MM.1S (cell line): Measurements from ENCODE around the gene MIPOL1.

Source experiments
- DNase-seq: peaks from one replicate; pipeline ENCODE4 v3.0.0-alpha.2; 2015
- H2AFZ ChIP-seq: fragments of 300-600 bp; sonication (generic); 2 replicates; pipeline ENCODE4 v1.6.0; 2016; ENCODE audit warnings: antibody characterized with exemption, low read length
- H3F3A ChIP-seq: fragments of 300-600 bp; sonication (generic); 2 replicates; pipeline ENCODE4 v1.6.1; 2016; ENCODE audit warnings: mild to moderate bottlenecking, antibody characterized with exemption, low read length, moderate library complexity, mixed read lengths; ENCODE audit not compliant: insufficient read depth
- H3K27ac ChIP-seq: fragments of 300-600 bp; sonication (generic); 2 replicates; pipeline ENCODE4 v1.5.1; 2016; ENCODE audit warnings: mild to moderate bottlenecking, low read length
- H3K27me3 ChIP-seq: fragments of 300-600 bp; sonication (generic); replicated peaks from 2 replicates; pipeline ENCODE4 v1.6.0; 2016; ENCODE audit warnings: low read length; ENCODE audit not compliant: insufficient read depth
- H3K36me3 ChIP-seq: fragments of 300-600 bp; sonication (generic); replicated peaks from 2 replicates; pipeline ENCODE4 v1.6.1; 2016; ENCODE audit warnings: mild to moderate bottlenecking, low read length, mixed read lengths; ENCODE audit not compliant: insufficient read depth
- H3K4me1 ChIP-seq: fragments of 300-600 bp; sonication (generic); 2 replicates; pipeline ENCODE4 v1.6.1; 2016; ENCODE audit warnings: low read length, mixed read lengths
- H3K4me2 ChIP-seq: fragments of 300-600 bp; sonication (generic); 2 replicates; pipeline ENCODE4 v1.6.0; 2016; ENCODE audit warnings: low read depth, low read length
- H3K4me3 ChIP-seq: fragments of 300-600 bp; sonication (generic); 2 replicates; pipeline ENCODE4 v1.5.1; 2016; ENCODE audit warnings: low read length, mixed read lengths
- H3K79me2 ChIP-seq: fragments of 300-600 bp; sonication (generic); 2 replicates; pipeline ENCODE4 v1.6.1; 2016; ENCODE audit warnings: mixed run types, low read length, mixed read lengths
- H3K9ac ChIP-seq: fragments of 300-600 bp; sonication (generic); 2 replicates; pipeline ENCODE4 v1.6.1; 2016; ENCODE audit warnings: low read length, mixed read lengths
- H3K9me2 ChIP-seq: fragments of 300-600 bp; sonication (generic); replicated peaks from 2 replicates; pipeline ENCODE4 v1.6.1; 2016; ENCODE audit warnings: mild to moderate bottlenecking, low read length, mixed read lengths; ENCODE audit not compliant: insufficient read depth
- H3K9me3 ChIP-seq: fragments of 300-600 bp; sonication (generic); replicated peaks from 2 replicates; pipeline ENCODE4 v1.6.1; 2016; ENCODE audit warnings: mild to moderate bottlenecking, low read length, mixed read lengths; ENCODE audit not compliant: insufficient read depth
- H4K20me1 ChIP-seq: fragments of 300-600 bp; sonication (generic); 2 replicates; pipeline ENCODE4 v1.6.1; 2016; ENCODE audit warnings: mild to moderate bottlenecking, low read length, moderate library complexity, mixed read lengths; ENCODE audit not compliant: insufficient read depth
- CTCF ChIP-seq: fragments of 300-600 bp; sonication (generic); IDR thresholded peaks from 2 replicates; pipeline ENCODE4 v1.5.1; 2016; ENCODE audit warnings: antibody characterized with exemption, low read length, mixed read lengths
- EZH2 ChIP-seq: fragments of 300-600 bp; sonication (generic); optimal IDR thresholded peaks from 2 replicates; pipeline ENCODE3; 2017; ENCODE audit warnings: low read depth, mild to moderate bottlenecking, antibody characterized with exemption, low read length, mixed read lengths
- EZH2phosphoT487 ChIP-seq: fragments of 300-600 bp; sonication (generic); IDR thresholded peaks from 2 replicates; pipeline ENCODE4 v1.6.1; 2018; ENCODE audit warnings: antibody characterized with exemption, low read length

The MIPOL1 gene

DNA sequence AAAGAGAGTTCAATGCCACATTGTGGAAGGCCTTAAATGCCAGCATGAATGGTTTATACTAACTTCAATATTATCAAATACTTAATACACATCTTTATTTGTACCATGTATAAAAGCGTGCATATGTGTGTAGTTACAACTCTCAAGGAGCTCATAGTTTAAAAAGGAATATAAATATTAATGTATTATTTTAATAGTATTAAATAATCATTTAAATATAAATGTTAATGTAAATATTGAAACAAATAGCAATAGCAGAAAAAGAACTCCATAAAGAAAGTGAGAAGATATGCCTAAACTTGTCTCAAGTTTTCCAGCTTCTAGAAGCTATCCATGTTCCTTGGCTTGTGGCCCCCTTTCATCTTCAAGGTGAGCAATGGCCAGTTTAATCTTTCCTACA is 215.3 kb downstream of the MIPOL1 start:
- Histone ChIP-seq H2AFZ (no peak overlapping the region), H3K79me2 (no peaks in the 10 kb centered on the region), H3K4me3 (no peak overlapping the region), H4K20me1 (no peaks in the 10 kb centered on the region), H3K27ac (no peak overlapping the region), H3K9ac (no peak overlapping the region), H3K9me3 (no peaks in the 10 kb centered on the region), H3F3A (no peaks in the 10 kb centered on the region), H3K4me2 (no peak overlapping the region), H3K36me3 (no peaks in the 10 kb centered on the region), H3K27me3 (no peaks in the 10 kb centered on the region), H3K9me2 (no peaks in the 10 kb centered on the region), H3K4me1 (no peaks in the 10 kb centered on the region)
- no peak for DNase-seq
- TF ChIP-seq EZH2 = no peak
- TF ChIP-seq CTCF = no peak
- TF ChIP-seq EZH2phosphoT487 = no peak

DNA sequence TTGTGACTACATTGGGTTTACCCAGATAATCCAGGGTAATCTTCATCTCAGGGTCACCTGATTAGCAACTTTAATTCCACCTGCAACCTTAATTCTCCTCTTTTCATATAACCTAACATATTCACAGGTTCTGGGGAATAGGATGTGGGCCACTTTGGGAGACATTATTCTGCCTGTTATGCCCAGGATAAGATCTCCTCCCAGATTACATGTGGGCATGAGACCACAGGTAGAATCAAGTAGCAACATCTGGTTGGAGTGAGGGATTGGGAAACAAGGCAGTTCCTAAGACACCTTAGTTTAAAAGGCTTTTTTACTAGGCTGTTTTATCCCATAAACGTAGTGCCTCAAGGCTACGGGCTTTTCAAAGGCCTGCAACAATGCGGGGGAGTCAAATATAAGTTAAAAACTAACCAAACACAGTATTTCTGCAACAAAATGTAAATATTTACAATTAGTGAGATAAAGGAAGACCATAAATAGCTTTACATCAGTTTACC is 215.8 kb downstream of the MIPOL1 start:
- DNase-seq = no peak
- H2AFZ ChIP-seq = no peak overlapping the region
- H3F3A ChIP-seq = no peaks in the 10 kb centered on the region

DNA sequence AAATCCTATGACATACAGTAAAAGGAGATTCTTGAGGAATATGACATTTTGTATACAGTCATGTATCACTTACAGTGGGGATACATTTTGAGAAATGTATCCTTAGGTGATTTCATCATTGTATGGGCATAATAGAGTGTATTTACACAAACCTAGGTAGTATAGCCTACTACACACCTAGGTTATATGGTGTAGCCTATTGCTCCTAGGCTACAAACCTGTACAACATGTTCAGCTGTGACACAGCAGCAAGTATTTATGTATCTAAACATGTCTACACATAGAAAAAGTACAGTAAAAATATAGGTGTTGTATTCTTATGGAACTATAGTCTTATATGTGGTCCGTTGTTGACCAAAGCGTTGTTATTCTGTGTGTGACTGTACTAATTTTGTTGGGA is 218.5 kb downstream of the MIPOL1 start:
- H3K4me3 ChIP-seq = no peak overlapping the region
- TF ChIP-seq CTCF (no peak), EZH2phosphoT487 (no peak), EZH2 (no peak)
- H3K27ac ChIP-seq = no peak overlapping the region
- H3K36me3 ChIP-seq = no peaks in the 10 kb centered on the region
- H3K27me3 ChIP-seq = no peaks in the 10 kb centered on the region
- no peak overlapping the region for H3K4me2 ChIP-seq
- no peak for DNase-seq
- no peaks in the 10 kb centered on the region for H3K4me1 ChIP-seq
- H3K9me3 ChIP-seq = no peaks in the 10 kb centered on the region
- no peaks in the 10 kb centered on the region for H3K79me2 ChIP-seq
- no peaks in the 10 kb centered on the region for H3K9me2 ChIP-seq
- no peak overlapping the region for H3K9ac ChIP-seq
- no peaks in the 10 kb centered on the region for H4K20me1 ChIP-seq
- H2AFZ ChIP-seq = no peak overlapping the region
- no peaks in the 10 kb centered on the region for H3F3A ChIP-seq

More for the DNA sequence above, 215.8 kb downstream of the MIPOL1 start:
- Histone ChIP-seq H3K9me2 (no peaks in the 10 kb centered on the region), H3K9ac (no peak overlapping the region), H3K27me3 (no peaks in the 10 kb centered on the region), H3K4me2 (no peak overlapping the region), H3K9me3 (no peaks in the 10 kb centered on the region), H3K79me2 (no peaks in the 10 kb centered on the region), H4K20me1 (no peaks in the 10 kb centered on the region), H3K4me1 (no peaks in the 10 kb centered on the region), H3K36me3 (no peaks in the 10 kb centered on the region), H3K4me3 (no peak overlapping the region), H3K27ac (no peak overlapping the region)
- no peak for TF ChIP-seq CTCF
- TF ChIP-seq EZH2phosphoT487 = no peak
- no peak for TF ChIP-seq EZH2
